ENCODE results near the gene PTBP3. TPM values are rescaled to one million over a fixed set of nuclear protein-coding genes. Genes with fewer than 3 reads are reported as not detected.
"Not testable (repeated sequence)": the region's sequence is repeated elsewhere in the genome, so short reads cannot be mapped to it uniquely, and the experiment has no call there.

Gene PTBP3
- polyA plus RNA-seq, 3 donors, result 33.6 to 68.3 (median 51.4) TPM

GRCh38 chr9:112373666-112374065 lies 40.2 kb upstream of the PTBP3 start:
- Mint-ChIP-seq H3K36me3 (peaks cover 9 to 11% of the 10 kb centered on the region in 2 donors), H3K9me3 (peaks cover 14 to 31% (median 24%) of the 10 kb centered on the region in 7 donors)
- H3K27ac Mint-ChIP-seq, result not testable (repeated sequence)

GRCh38 chr9:112371060-112371459 lies 37.6 kb upstream of the PTBP3 start:
- Histone ChIP-seq H3K4me3 (replicated peaks in 1 of 3; ENCODE audit: low read depth in 2 of 3, low read length in 3 of 3) (no peak overlapping the region), H3K79me2 (ENCODE audit: insufficient read depth, low read length) (no peaks in the 10 kb centered on the region), H3K27ac (ENCODE audit: low read depth in 1 of 2, low read length in 2 of 2) (no peak overlapping the region), H3K9me3 (replicated peaks in 1 of 2; ENCODE audit: control insufficient read depth in 1 of 2, insufficient read depth in 1 of 2, low read length in 2 of 2) (peaks cover 15 to 33% of the 10 kb centered on the region in 2 donors), H3K9ac (ENCODE audit: insufficient read depth, low read length, poor library complexity, severe bottlenecking) (no peak overlapping the region), H3K36me3 (replicated peaks in 1 of 2; ENCODE audit: control insufficient read depth in 1 of 2, insufficient read depth in 2 of 2, low read length in 2 of 2) (no peaks in the 10 kb centered on the region), H3K4me2 (replicated peaks; ENCODE audit: extremely low read depth, low read length, poor library complexity, severe bottlenecking) (no peak overlapping the region), H2AFZ (ENCODE audit: insufficient read depth, low read depth, low read length, poor library complexity, severe bottlenecking) (no peak overlapping the region), H4K20me1 (ENCODE audit: insufficient read depth, low read length) (no peaks in the 10 kb centered on the region), H3K4me1 (ENCODE audit: control insufficient read depth in 1 of 2, insufficient read depth in 2 of 2, low read length in 2 of 2) (no peaks in the 10 kb centered on the region), H3K27me3 (ENCODE audit: control insufficient read depth in 2 of 2, insufficient read depth in 2 of 2, low read length in 2 of 2) (peaks cover 0 to 1% of the 10 kb centered on the region in 2 donors)
- Mint-ChIP-seq H3K36me3 (peaks cover 5 to 7% of the 10 kb centered on the region in 2 donors), H3K27ac (no peak overlapping the region), H3K9me3 (peaks cover 27 to 43% (median 32%) of the 10 kb centered on the region in 7 donors), H3K4me1 (peaks cover 4% of the 10 kb centered on the region), H3K27me3 (ENCODE audit: low read depth in 3 of 3) (peaks cover 0 to 3% (median 1%) of the 10 kb centered on the region in 3 donors), H3K4me3 (no peak overlapping the region)
- no CpG with 5 or more reads among the region's 1 CpG for WGBS (ENCODE audit: insufficient coverage)
- intact Hi-C loops (cut with micrococcal nuclease), result no loop called here
- no peak for DNase-seq
- TF ChIP-seq CTCF (IDR thresholded peaks at IDR 0.05), result no peak

More at GRCh38 chr9:112373666-112374065, 40.2 kb upstream of the PTBP3 start:
- H3K36me3 ChIP-seq (replicated peaks in 1 of 2; ENCODE audit: control insufficient read depth in 1 of 2, insufficient read depth in 2 of 2, low read length in 2 of 2); H3K4me3 Mint-ChIP-seq; H3K4me3 ChIP-seq (replicated peaks in 1 of 3; ENCODE audit: low read depth in 2 of 3, low read length in 3 of 3); H3K79me2 ChIP-seq (ENCODE audit: insufficient read depth, low read length); H3K4me2 ChIP-seq (replicated peaks; ENCODE audit: extremely low read depth, low read length, poor library complexity, severe bottlenecking); H2AFZ ChIP-seq (ENCODE audit: insufficient read depth, low read depth, low read length, poor library complexity, severe bottlenecking); H3K9ac ChIP-seq (ENCODE audit: insufficient read depth, low read length, poor library complexity, severe bottlenecking); H3K27ac ChIP-seq (ENCODE audit: low read depth in 1 of 2, low read length in 2 of 2); H3K27me3 Mint-ChIP-seq (ENCODE audit: low read depth in 3 of 3); intact Hi-C loops (cut with micrococcal nuclease); DNase-seq; H3K27me3 ChIP-seq (ENCODE audit: control insufficient read depth in 2 of 2, insufficient read depth in 2 of 2, low read length in 2 of 2); H4K20me1 ChIP-seq (ENCODE audit: insufficient read depth, low read length): not testable (repeated sequence)
- peaks cover 27% of the 10 kb centered on the region for H3K4me1 Mint-ChIP-seq
- Histone ChIP-seq H3K9me3 (replicated peaks in 1 of 2; ENCODE audit: control insufficient read depth in 1 of 2, insufficient read depth in 1 of 2, low read length in 2 of 2) (peaks cover 12 to 15% of the 10 kb centered on the region in 2 donors), H3K4me1 (ENCODE audit: control insufficient read depth in 1 of 2, insufficient read depth in 2 of 2, low read length in 2 of 2) (peaks cover 20 to 22% of the 10 kb centered on the region in 2 donors)
- 100% methylated on average over 1 of the region's 2 CpGs for WGBS (ENCODE audit: insufficient coverage)

All from CD14-positive monocyte (primary cell).